Fibroblast of lung (primary cell): Measurements from ENCODE around the gene IGLL1.

Experiments
- CTCF ChIP-seq, 2 donors: IDR thresholded peaks in 1 of 2; conservative IDR thresholded peaks in 1 of 2; 1 replicate in 1 of 2; 2 replicates in 1 of 2; pipeline ENCODE4 v1.5.1; 2011 to 2012; ENCODE audit warnings: low read length in 2 of 2, control low read depth in 1 of 2, inconsistent platforms in 1 of 2, low read depth in 1 of 2, mild to moderate bottlenecking in 1 of 2
- EZH2 ChIP-seq: IDR thresholded peaks from 2 replicates; pipeline ENCODE4 v1.5.1; 2012; ENCODE audit warnings: low read length, control low read depth, mild to moderate bottlenecking; ENCODE audit errors: missing control alignments

GRCh38 chr22:23609983-23610781, 30.1 kb upstream of the IGLL1 start:
- TF ChIP-seq CTCF (conservative IDR thresholded peaks at IDR 0.05 in 1 of 2, IDR thresholded peaks at IDR 0.05 in 1 of 2; ENCODE audit: low read depth in 1 of 2, low read length in 2 of 2) (no peak), EZH2 (no peak)
